Right lobe of liver (tissue), 6 donors: ENCODE results near the gene MMP17. TPM values are rescaled to one million over a fixed set of nuclear protein-coding genes. Genes with fewer than 3 reads are reported as not detected.

Source experiments
- ATAC-seq, 4 donors: fragments of 200-7000 bp; cut with Tn5 transposase; one replicate each; pipeline ENCODE4 v1.9.1; 2020; ENCODE audit warnings: mild to moderate bottlenecking in 4 of 4, moderate library complexity in 4 of 4
- DNase-seq, 3 donors: peaks; one replicate each; pipeline ENCODE4 v3.0.0-alpha.2; 2020
- H3K27ac ChIP-seq, 3 donors: fragments of 200-600 bp; one replicate each; pipeline ENCODE4 v1.8.0; 2022
- H3K27me3 ChIP-seq, 2 donors: fragments of 200-600 bp; one replicate each; pipeline ENCODE4 v1.8.0; 2022
- H3K36me3 ChIP-seq, 4 donors: fragments of 200-600 bp; sonication (generic) in 1 of 4; one replicate each; pipeline versions ENCODE4 v1.5.1 to v1.8.0; 2017 to 2022; ENCODE audit warnings: control low read depth in 1 of 4
- H3K4me1 ChIP-seq, 4 donors: fragments of 200-600 bp; sonication (generic) in 1 of 4; one replicate each; pipeline versions ENCODE4 v1.5.1 to v1.8.0; 2017 to 2022; ENCODE audit warnings: control low read depth in 1 of 4
- H3K4me3 ChIP-seq, 3 donors: fragments of 200-600 bp; one replicate each; pipeline ENCODE4 v1.8.0; 2022
- H3K9me3 ChIP-seq, 4 donors: fragments of 200-600 bp; sonication (generic) in 1 of 4; one replicate each; pipeline versions ENCODE4 v1.5.1 to v1.8.0; 2017 to 2022; ENCODE audit warnings: control low read depth in 1 of 4
- POLR2A ChIP-seq: fragments of 450-650 bp; IDR thresholded peaks from one replicate; pipeline ENCODE4 v1.6.1; 2017; ENCODE audit warnings: antibody characterized with exemption, mild to moderate bottlenecking
- WGBS: methylation state at CpG from one replicate; pipeline ENCODE4 v1.1.6; 2018; ENCODE audit warnings: low coverage, low lambda C conversion rate; ENCODE audit not compliant: insufficient coverage; ENCODE audit errors: missing lambda C conversion rate; 5-methylcytosine and 5-hydroxymethylcytosine counted together
- intact Hi-C, 2 donors: fragments of 100-400 bp; cut with DNase I; formaldehyde crosslinking; loops; one replicate each; pipeline versions ENCODE4 v1.11.2 to v1.14.1; 2022
- total RNA-seq, 6 experiments: library from RNA; depleted of rRNA in 2 of 6; stranded (reverse); fragments of >200 nt in 2 of 6; fragmentation: NEBNext Ultra II Directional in 3 of 6; extraction: Animal tissue kit (Norgen Biotek cat#: 25700) in 3 of 6; gene quantifications; one replicate each; pipeline versions ENCODE4 v1.1.0 to v1.2.4, GENCODE V29; 2016 to 2023
- TF ChIP-seq, protein P1 (sequence below), 4 donors: fragments of 200-600 bp in 3 of 4; fragments of 450-650 bp in 1 of 4; IDR thresholded peaks; one replicate each; pipeline versions ENCODE4 v1.5.1 to v1.8.0; 2016 to 2022; ENCODE audit warnings: antibody characterized with exemption in 4 of 4, mild to moderate bottlenecking in 2 of 4
- donor health status: DM: no; HTN: yes; CAD: no.
- donor health status: DM: no; HTN: no; CAD: no.
- donor health status: DM: no; HTN: no; CAD: no.
- donor health status: DM: no; HTN: yes; CAD: no.
- donor health status: DM: no; HTN: yes; CAD: no.

MMP17 gene
- total RNA-seq, 6 experiments from 2014 or later: 0.58 to 3.9 (median 0.73) TPM

DNA sequence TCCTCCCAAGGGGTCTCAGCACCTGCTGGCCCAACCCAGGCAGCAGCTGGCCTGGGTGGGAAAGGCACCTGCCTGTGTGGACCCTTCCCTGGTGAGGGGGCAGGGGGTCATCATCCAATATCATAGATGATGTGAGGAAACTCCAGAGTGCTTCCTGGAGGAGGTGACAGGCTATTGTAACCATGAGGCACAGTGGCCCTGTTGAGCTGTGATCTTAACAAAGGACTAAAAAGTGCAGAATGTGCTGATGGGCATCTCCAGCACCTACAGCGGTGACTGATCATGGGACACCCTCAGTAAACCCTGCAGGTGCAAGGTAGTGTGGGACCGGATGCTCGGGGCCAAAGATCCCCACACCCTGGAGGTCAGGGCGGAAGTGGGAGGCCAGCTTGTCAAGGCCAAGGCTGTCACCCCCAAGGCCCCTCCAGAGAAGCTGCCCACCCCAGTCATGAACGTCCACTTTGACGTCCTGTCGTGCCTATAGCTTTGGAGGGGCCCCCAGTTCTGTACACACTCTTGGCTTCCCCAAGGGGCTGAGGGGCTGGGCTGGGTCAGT, 7.5 kb downstream of the MMP17 start:
- no CpG with 5 or more reads among the region's 7 CpGs for WGBS
- TF ChIP-seq POLR2A: no peak
- ATAC-seq (no peak), DNase-seq (no peak)
- H3K27ac ChIP-seq: no peak overlapping the region
- no peaks in the 10 kb centered on the region for H3K9me3 ChIP-seq
- H3K4me3 ChIP-seq: no peak overlapping the region
- intact Hi-C loops: no loop called here
- peaks cover 0 to 3% (median 0%) of the 10 kb centered on the region in 4 donors for H3K4me1 ChIP-seq
- no peaks in the 10 kb centered on the region for H3K27me3 ChIP-seq
- no peaks in the 10 kb centered on the region for H3K36me3 ChIP-seq

DNA sequence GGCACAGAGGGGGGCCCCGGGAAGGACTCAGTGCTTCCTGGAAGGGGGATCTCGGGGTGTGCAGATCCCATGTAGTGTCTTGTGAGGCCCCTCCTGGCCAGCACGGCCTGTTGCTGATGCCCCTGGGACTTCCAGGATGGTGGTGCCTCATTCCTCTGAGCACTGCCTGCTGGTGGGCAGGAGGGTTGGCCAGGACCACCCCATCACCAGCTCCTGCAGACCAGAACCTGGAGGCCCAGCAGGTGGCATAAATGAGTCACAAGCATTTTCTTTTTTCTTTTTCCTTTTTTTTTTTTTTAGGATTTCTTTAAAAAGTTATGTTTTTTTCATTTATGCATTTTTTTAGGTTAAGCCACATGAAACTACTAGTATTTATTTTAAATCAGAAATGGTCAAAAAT, 8.0 kb downstream of the MMP17 start:
- no peak for ATAC-seq
- Histone ChIP-seq H3K27ac (no peak overlapping the region), H3K36me3 (no peaks in the 10 kb centered on the region), H3K4me1 (no peaks in the 10 kb centered on the region), H3K27me3 (no peaks in the 10 kb centered on the region), H3K4me3 (no peak overlapping the region), H3K9me3 (no peaks in the 10 kb centered on the region)
- TF ChIP-seq POLR2A: no peak
- TF ChIP-seq, protein P1, sequence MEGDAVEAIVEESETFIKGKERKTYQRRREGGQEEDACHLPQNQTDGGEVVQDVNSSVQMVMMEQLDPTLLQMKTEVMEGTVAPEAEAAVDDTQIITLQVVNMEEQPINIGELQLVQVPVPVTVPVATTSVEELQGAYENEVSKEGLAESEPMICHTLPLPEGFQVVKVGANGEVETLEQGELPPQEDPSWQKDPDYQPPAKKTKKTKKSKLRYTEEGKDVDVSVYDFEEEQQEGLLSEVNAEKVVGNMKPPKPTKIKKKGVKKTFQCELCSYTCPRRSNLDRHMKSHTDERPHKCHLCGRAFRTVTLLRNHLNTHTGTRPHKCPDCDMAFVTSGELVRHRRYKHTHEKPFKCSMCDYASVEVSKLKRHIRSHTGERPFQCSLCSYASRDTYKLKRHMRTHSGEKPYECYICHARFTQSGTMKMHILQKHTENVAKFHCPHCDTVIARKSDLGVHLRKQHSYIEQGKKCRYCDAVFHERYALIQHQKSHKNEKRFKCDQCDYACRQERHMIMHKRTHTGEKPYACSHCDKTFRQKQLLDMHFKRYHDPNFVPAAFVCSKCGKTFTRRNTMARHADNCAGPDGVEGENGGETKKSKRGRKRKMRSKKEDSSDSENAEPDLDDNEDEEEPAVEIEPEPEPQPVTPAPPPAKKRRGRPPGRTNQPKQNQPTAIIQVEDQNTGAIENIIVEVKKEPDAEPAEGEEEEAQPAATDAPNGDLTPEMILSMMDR (IDR thresholded peaks at IDR 0.05): peak in 3 of 4 donors; percentile 11 to 45 (median 35)
- DNase-seq: no peak
- 60% methylated on average over 1 of the region's 3 CpGs for whole genome bisulfite sequencing
- intact Hi-C loops: no loop called here

DNA sequence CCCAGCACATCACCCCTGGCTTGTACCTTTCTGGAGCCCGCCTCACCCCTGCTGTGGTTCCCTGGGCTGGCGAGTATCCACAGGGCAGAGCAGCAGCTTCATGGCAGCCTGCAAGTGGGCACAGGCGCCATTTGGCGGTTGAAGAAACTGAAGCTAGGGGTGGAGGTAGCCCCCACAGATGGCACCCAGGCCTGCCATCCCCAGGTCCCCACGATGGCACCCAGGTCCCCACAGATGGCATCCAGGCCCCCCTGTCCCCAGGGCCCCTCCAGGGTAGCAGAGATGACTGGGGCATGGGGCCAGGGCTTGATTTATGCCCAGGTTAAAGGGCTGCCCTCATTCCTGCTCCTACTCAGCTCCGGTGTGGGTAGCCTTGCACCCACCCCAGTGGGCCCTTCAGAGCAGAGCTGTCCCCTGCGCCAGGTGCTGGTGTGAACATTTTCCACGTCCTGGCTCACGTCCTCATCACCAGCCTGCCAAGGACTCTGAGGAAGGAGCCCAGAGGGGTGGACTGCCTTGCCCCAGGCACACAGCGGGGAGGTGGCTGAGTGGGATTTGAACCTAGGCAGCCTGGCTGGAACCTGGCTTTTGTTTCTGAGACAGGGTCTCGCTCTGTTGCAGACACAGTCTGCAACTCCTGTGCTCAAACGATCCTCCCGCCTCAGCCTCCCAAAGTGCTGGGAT, 8.7 kb downstream of the MMP17 start:
- H3K4me1 ChIP-seq: no peaks in the 10 kb centered on the region
- no peaks in the 10 kb centered on the region for H3K36me3 ChIP-seq
- TF ChIP-seq POLR2A: no peak
- TF ChIP-seq, protein P1 (IDR thresholded peaks at IDR 0.05): no peak
- ATAC-seq (no peak), DNase-seq (no peak)
- intact Hi-C loops: no loop called here
- H3K27me3 ChIP-seq: no peaks in the 10 kb centered on the region
- WGBS: 58% methylated on average over 3 of the region's 13 CpGs
- H3K9me3 ChIP-seq: no peaks in the 10 kb centered on the region
- no peak overlapping the region for H3K27ac ChIP-seq
- no peak overlapping the region for H3K4me3 ChIP-seq

DNA sequence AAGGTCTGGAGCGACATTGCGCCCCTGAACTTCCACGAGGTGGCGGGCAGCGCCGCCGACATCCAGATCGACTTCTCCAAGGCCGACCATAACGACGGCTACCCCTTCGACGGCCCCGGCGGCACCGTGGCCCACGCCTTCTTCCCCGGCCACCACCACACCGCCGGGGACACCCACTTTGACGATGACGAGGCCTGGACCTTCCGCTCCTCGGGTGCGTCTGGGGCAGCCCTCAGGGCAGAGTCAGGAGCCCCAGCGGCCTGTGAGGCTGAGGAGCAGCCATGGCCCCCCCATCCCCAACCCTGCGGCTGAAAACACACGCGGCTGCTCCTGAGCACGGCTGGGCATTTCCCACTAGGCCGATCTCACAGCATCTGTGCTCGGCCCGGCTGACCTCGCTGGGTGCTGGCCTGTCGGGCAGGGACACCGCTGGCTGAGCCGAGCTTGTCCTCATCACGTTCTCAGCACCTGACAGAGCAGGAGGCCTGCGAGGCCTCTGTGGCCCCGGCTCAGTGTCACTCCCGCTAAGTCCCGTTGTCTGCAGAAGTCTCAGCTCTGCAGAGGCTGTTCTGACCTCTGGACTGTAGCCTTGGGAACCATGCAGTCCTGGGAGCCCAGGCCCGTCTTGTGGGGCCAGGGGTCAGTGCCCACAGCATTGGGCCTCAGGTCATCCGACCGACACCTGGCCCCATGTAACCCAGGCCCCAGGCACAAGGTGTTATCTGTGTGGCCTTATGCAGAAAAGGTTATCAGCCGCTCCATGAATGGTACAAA, 12.6 kb downstream of the MMP17 start:
- no peaks in the 10 kb centered on the region for H3K27me3 ChIP-seq
- no peaks in the 10 kb centered on the region for H3K9me3 ChIP-seq
- intact Hi-C loops: no loop called here
- H3K27ac ChIP-seq: no peak overlapping the region
- H3K4me1 ChIP-seq: no peaks in the 10 kb centered on the region
- peak in 1 of 3 donors; percentile 10 for DNase-seq
- no peaks in the 10 kb centered on the region for H3K36me3 ChIP-seq
- WGBS: no CpG with 5 or more reads among the region's 46 CpGs
- TF ChIP-seq, protein P1 (IDR thresholded peaks at IDR 0.05): no peak
- TF ChIP-seq POLR2A: no peak
- H3K4me3 ChIP-seq: no peak overlapping the region
- ATAC-seq: no peak

DNA sequence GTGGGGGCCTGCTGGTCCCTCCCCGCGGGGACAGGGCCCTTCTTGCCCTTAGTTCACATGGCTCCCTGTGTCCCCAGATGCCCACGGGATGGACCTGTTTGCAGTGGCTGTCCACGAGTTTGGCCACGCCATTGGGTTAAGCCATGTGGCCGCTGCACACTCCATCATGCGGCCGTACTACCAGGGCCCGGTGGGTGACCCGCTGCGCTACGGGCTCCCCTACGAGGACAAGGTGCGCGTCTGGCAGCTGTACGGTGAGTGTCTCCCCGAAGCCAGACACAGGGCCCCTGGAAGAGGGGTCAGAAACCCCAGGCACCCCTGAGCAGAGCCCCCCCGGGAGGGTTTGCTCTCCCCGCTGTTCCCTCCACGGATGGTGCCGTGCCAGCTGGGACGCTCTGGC, 13.4 kb downstream of the MMP17 start:
- Histone ChIP-seq H3K9me3 (no peaks in the 10 kb centered on the region), H3K36me3 (no peaks in the 10 kb centered on the region), H3K4me3 (no peak overlapping the region), H3K4me1 (no peaks in the 10 kb centered on the region), H3K27me3 (no peaks in the 10 kb centered on the region), H3K27ac (no peak overlapping the region)
- ATAC-seq (no peak), DNase-seq (no peak)
- no peak for TF ChIP-seq POLR2A
- TF ChIP-seq, protein P1 (IDR thresholded peaks at IDR 0.05): no peak
- no CpG with 5 or more reads among the region's 22 CpGs for WGBS
- intact Hi-C loops: no loop called here
